Trophoblast cell (in vitro differentiated cells and primary cell): ENCODE data around the gene IL1RL2.

ENCODE experiments used
- DNase-seq, 2 donors: peaks; one replicate each; pipeline ENCODE4 v3.0.0-alpha.2; 2016
- H2AFZ ChIP-seq: 2 replicates; pipeline ENCODE4 v1.6.1; 2013; ENCODE audit warnings: low read length, moderate library complexity, mild to moderate bottlenecking; ENCODE audit not compliant: insufficient read depth, poor library complexity
- H2AK5ac ChIP-seq: 2 replicates; pipeline ENCODE4 v1.6.1; 2013; ENCODE audit warnings: mild to moderate bottlenecking, low read length
- H2BK120ac ChIP-seq: 2 replicates; pipeline ENCODE4 v1.6.1; 2013; ENCODE audit warnings: low read length, mild to moderate bottlenecking, moderate library complexity; ENCODE audit not compliant: insufficient read depth, poor library complexity
- H2BK12ac ChIP-seq: 2 replicates; pipeline ENCODE4 v1.6.1; 2013; ENCODE audit warnings: mild to moderate bottlenecking, low read length, moderate library complexity
- H2BK5ac ChIP-seq: 2 replicates; pipeline ENCODE4 v1.6.1; 2013; ENCODE audit warnings: low read length, low read depth, moderate library complexity, mild to moderate bottlenecking; ENCODE audit not compliant: poor library complexity
- H3K14ac ChIP-seq: 2 replicates; pipeline ENCODE4 v1.6.1; 2013; ENCODE audit warnings: mild to moderate bottlenecking, low read length
- H3K18ac ChIP-seq: 2 replicates; pipeline ENCODE4 v1.6.1; 2013; ENCODE audit warnings: mild to moderate bottlenecking, low read length
- H3K23ac ChIP-seq: 2 replicates; pipeline ENCODE4 v1.6.1; 2013; ENCODE audit warnings: low read length
- H3K27ac ChIP-seq: 2 replicates; pipeline ENCODE4 v1.5.1; 2013; ENCODE audit warnings: low read depth, mild to moderate bottlenecking, inconsistent platforms, low read length, moderate library complexity
- H3K27me3 ChIP-seq: 2 replicates; pipeline ENCODE4 v1.6.1; 2013; ENCODE audit warnings: inconsistent platforms, mild to moderate bottlenecking, low read length, moderate library complexity; ENCODE audit not compliant: insufficient read depth
- H3K36me3 ChIP-seq, 2 experiments: 1 replicate in 1 of 2; 2 replicates in 1 of 2; pipeline ENCODE4 v1.6.1; 2013; ENCODE audit warnings: low read length in 2 of 2, mild to moderate bottlenecking in 2 of 2, moderate library complexity in 1 of 2; ENCODE audit not compliant: insufficient read depth in 2 of 2, control insufficient read depth in 1 of 2
- H3K4ac ChIP-seq: 2 replicates; pipeline ENCODE4 v1.6.1; 2013; ENCODE audit warnings: low read depth, mild to moderate bottlenecking, low read length, moderate library complexity
- H3K4me1 ChIP-seq, 2 experiments: 1 replicate in 1 of 2; 2 replicates in 1 of 2; pipeline ENCODE4 v1.6.1; 2013; ENCODE audit warnings: low read length in 2 of 2, mild to moderate bottlenecking in 2 of 2, moderate library complexity in 1 of 2; ENCODE audit not compliant: insufficient read depth in 2 of 2, control insufficient read depth in 1 of 2
- H3K4me2 ChIP-seq: 2 replicates; pipeline ENCODE4 v1.6.1; 2013; ENCODE audit warnings: inconsistent platforms, mild to moderate bottlenecking, low read length, moderate library complexity
- H3K4me3 ChIP-seq: 2 replicates; pipeline ENCODE4 v1.5.1; 2013; ENCODE audit warnings: mild to moderate bottlenecking, low read depth, low read length, inconsistent platforms
- H3K79me1 ChIP-seq: one replicate; pipeline ENCODE4 v1.6.1; 2013; ENCODE audit warnings: low read length
- H3K79me2 ChIP-seq: 2 replicates; pipeline ENCODE4 v1.6.1; 2013; ENCODE audit warnings: low read length, mild to moderate bottlenecking; ENCODE audit not compliant: control insufficient read depth, insufficient read depth, poor library complexity
- H3K9ac ChIP-seq: 2 replicates; pipeline ENCODE4 v1.6.1; 2013; ENCODE audit warnings: mild to moderate bottlenecking, low read length
- H3K9me3 ChIP-seq: 2 replicates; pipeline ENCODE4 v1.6.1; 2013; ENCODE audit warnings: low read depth, mild to moderate bottlenecking, control low read depth, inconsistent platforms, low read length; ENCODE audit not compliant: insufficient read depth
- H4K12ac ChIP-seq: 2 replicates; pipeline ENCODE4 v1.6.1; 2013; ENCODE audit warnings: low read depth, mild to moderate bottlenecking, low read length, moderate library complexity
- H4K8ac ChIP-seq: 2 replicates; pipeline ENCODE4 v1.6.1; 2013; ENCODE audit warnings: low read depth, mild to moderate bottlenecking, low read length, moderate library complexity
- H4K91ac ChIP-seq: one replicate; pipeline ENCODE4 v1.6.1; 2013; ENCODE audit warnings: low read depth, mild to moderate bottlenecking, low read length, moderate library complexity
- WGBS: extraction: QIAGEN DNeasy Blood & Tissue Kit; methylation state at CpG from one replicate; pipeline ENCODE4 v1.1.7; 2013; ENCODE audit warnings: missing lambda C conversion rate; ENCODE audit not compliant: insufficient read length, insufficient coverage; ENCODE audit errors: extremely low coverage; 5-methylcytosine and 5-hydroxymethylcytosine counted together

Gene IL1RL2

DNA sequence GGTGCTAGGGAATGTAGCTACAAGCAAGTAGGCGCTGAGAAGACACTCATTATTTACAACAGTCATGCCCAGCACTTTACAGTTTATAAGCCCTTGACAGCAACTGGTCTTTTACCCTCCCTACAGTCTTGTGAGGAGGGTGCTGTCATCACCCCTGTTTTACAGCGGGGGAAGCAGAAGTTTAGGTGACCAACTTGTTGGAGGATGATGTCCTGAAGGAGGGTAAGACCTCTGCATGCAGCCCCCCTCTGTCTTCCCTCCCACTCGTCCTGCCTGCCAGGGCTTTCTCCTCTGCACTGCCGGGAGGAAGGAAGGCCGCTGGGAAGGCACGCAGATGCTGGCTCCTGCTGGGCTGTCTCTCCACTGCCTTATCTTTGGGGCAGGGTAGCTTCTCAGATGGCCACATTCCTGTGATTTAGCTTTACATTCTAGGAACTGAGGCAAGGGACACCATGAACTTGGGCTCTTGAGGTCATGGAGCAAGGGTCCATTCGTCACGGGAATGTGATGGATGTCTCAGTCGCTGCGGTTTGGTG is 43.3 kb upstream of the IL1RL2 start:
- Histone ChIP-seq H3K36me3 (peaks cover 17 to 18% of the 10 kb centered on the region in 2 experiments), H3K9me3 (peaks cover 10% of the 10 kb centered on the region), H3K23ac (no peak overlapping the region), H3K79me1 (peaks cover 9% of the 10 kb centered on the region), H3K9ac (no peak overlapping the region), H4K8ac (no peak overlapping the region), H2AFZ (no peak overlapping the region), H3K27ac (no peak overlapping the region), H3K4me3 (no peak overlapping the region), H3K79me2 (peaks cover 7% of the 10 kb centered on the region), H4K91ac (peak overlapping the region; percentile 67), H2BK120ac (no peak overlapping the region), H3K27me3 (no peaks in the 10 kb centered on the region), H4K12ac (no peak overlapping the region), H3K4me1 (peaks cover 0 to 19% of the 10 kb centered on the region in 2 experiments), H3K14ac (no peak overlapping the region), H3K4me2 (peak overlapping the region; percentile 92), H2BK5ac (peak overlapping the region; percentile 47), H3K4ac (peak overlapping the region; percentile 36), H3K18ac (peak overlapping the region; percentile 48), H2AK5ac (no peak overlapping the region), H2BK12ac (no peak overlapping the region)
- WGBS, result no CpG with 5 or more reads among the region's 10 CpGs
- DNase-seq, result peak in 1 of 2 donors; percentile 50

DNA sequence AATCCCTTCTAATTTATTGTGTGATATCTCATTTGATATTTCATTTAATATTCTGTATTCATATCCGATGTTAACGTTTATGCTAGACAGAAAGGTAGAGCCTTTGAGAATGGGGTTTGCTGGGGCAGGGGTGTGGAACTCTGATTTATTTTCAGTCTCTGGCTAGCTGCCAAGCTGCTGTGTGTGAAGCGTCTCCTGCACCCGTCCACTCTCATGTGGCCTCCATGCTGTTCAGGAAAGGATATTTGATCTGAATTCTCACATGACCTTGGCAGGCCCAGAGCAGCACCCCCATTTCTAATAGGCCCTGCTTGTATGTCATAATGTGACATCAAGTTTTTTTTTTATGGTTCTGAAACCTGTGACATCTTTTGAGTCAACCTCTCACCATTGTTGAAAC is 42.7 kb upstream of the IL1RL2 start:
- Histone ChIP-seq H3K27ac (no peak overlapping the region), H2AFZ (no peak overlapping the region), H4K91ac (no peak overlapping the region), H3K18ac (no peak overlapping the region), H3K4me2 (no peak overlapping the region), H3K9me3 (peaks cover 10% of the 10 kb centered on the region), H2AK5ac (no peak overlapping the region), H3K4me1 (peaks cover 0 to 19% of the 10 kb centered on the region in 2 experiments), H3K14ac (no peak overlapping the region), H2BK120ac (no peak overlapping the region), H3K4ac (no peak overlapping the region), H3K79me2 (peaks cover 7% of the 10 kb centered on the region), H3K79me1 (peaks cover 9% of the 10 kb centered on the region), H3K23ac (no peak overlapping the region), H2BK5ac (no peak overlapping the region), H4K8ac (no peak overlapping the region), H3K4me3 (no peak overlapping the region), H2BK12ac (no peak overlapping the region), H3K27me3 (no peaks in the 10 kb centered on the region), H3K9ac (no peak overlapping the region), H4K12ac (no peak overlapping the region), H3K36me3 (peaks cover 17 to 18% of the 10 kb centered on the region in 2 experiments)
- DNase-seq, result no peak
- no CpG with 5 or more reads among the region's 4 CpGs for WGBS

DNA sequence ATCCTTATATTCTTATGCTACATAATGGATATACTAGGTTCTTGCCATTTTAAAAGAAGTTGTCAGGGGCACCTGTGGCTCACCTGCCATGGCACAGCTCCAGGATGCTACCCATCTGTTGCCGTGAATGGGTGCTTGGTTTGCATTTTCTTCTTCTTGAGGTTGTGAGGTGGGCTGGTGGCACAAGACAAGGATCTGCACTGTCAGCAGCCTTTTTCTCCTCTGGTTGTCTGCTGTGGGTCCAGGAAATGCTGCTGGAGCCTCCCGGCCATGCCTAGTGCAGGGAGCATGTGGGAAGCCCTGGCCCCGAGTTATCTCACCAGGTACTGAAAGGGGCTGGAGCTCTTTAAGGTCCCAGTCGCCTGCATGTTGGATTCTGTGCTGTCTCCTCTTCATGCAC is 41.7 kb upstream of the IL1RL2 start:
- Histone ChIP-seq H3K9ac (no peak overlapping the region), H3K79me1 (peaks cover 9% of the 10 kb centered on the region), H2AFZ (no peak overlapping the region), H3K18ac (no peak overlapping the region), H3K27ac (no peak overlapping the region), H2BK120ac (no peak overlapping the region), H4K12ac (no peak overlapping the region), H3K36me3 (peaks cover 17 to 18% of the 10 kb centered on the region in 2 experiments), H3K4ac (no peak overlapping the region), H3K4me3 (no peak overlapping the region), H3K14ac (no peak overlapping the region), H2BK5ac (no peak overlapping the region), H3K23ac (no peak overlapping the region), H2AK5ac (no peak overlapping the region), H3K9me3 (peaks cover 10% of the 10 kb centered on the region), H4K8ac (no peak overlapping the region), H2BK12ac (no peak overlapping the region), H3K79me2 (peaks cover 7% of the 10 kb centered on the region), H4K91ac (no peak overlapping the region), H3K4me2 (no peak overlapping the region), H3K4me1 (peaks cover 3 to 28% of the 10 kb centered on the region in 2 experiments), H3K27me3 (no peaks in the 10 kb centered on the region)
- no CpG with 5 or more reads among the region's 4 CpGs for WGBS
- DNase-seq, result no peak

DNA sequence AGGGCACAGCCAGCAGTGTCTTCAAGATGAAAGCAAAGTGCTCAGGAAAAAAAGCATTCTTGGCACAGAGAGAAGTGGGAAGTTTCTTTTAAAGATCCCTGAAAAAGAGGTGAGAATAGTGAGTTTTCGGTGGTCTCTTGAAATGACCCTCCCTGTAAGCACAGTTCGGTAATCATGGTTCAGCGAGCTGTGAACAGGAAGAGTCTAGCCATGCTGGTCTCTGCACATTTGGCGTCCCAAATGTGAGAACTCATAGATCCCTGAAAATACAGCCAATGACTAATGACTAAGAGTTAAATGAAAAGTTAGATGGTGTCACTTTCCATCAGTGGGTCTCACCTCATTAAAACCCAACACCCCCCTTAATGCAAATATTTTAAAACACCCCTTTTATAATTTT is 40.9 kb upstream of the IL1RL2 start:
- no peaks in the 10 kb centered on the region for H3K27me3 ChIP-seq

More for the DNA sequence above, 40.9 kb upstream of the IL1RL2 start:
- Histone ChIP-seq H3K4me1 (peaks cover 3 to 28% of the 10 kb centered on the region in 2 experiments), H3K9me3 (peaks cover 10% of the 10 kb centered on the region), H3K4ac (no peak overlapping the region), H3K23ac (no peak overlapping the region), H3K4me3 (no peak overlapping the region), H4K12ac (no peak overlapping the region), H2BK120ac (no peak overlapping the region), H2AFZ (no peak overlapping the region), H3K4me2 (no peak overlapping the region), H3K27ac (no peak overlapping the region), H3K36me3 (peaks cover 20% of the 10 kb centered on the region in 2 experiments), H2BK5ac (no peak overlapping the region), H3K9ac (no peak overlapping the region), H3K79me2 (peaks cover 10% of the 10 kb centered on the region), H3K18ac (no peak overlapping the region), H4K91ac (no peak overlapping the region), H4K8ac (no peak overlapping the region), H2BK12ac (no peak overlapping the region), H2AK5ac (no peak overlapping the region), H3K14ac (no peak overlapping the region), H3K79me1 (peaks cover 12% of the 10 kb centered on the region)
- DNase-seq, result no peak
- no CpG with 5 or more reads among the region's 4 CpGs for WGBS
